ENCODE results near the gene ARMCX5.

The ARMCX5 gene

GRCh38 chrX:102599084-102599950 is at the start of gene ARMCX5:
ARMCX5 (plus strand) TSS chrX:102599515; CDS start chrX:102602142, 2,627 bp downstream.
- peak; percentile 84 to 95 for DNase-seq

- no peak for DNase-seq
These were observed 40.7 kb upstream of the ARMCX5 start for GRCh38 chrX:102558607-102559006.

GRCh38 chrX:102560423-102561068 is 38.8 kb upstream of the ARMCX5 start:
- DNase-seq, result no peak

- DNase-seq, result no peak
These were observed 18.4 kb upstream of the ARMCX5 start for GRCh38 chrX:102580891-102581290.

GRCh38 chrX:102593367-102593766 is 5.9 kb upstream of the ARMCX5 start:
- no peak for DNase-seq

GRCh38 chrX:102599951-102600579 is 750 bp downstream of the ARMCX5 start:
- DNase-seq, result no peak

- DNase-seq, result no peak
These were observed 5.0 kb downstream of the ARMCX5 start for GRCh38 chrX:102604327-102604726.

GRCh38 chrX:102606115-102606514 is 6.8 kb downstream of the ARMCX5 start:
- no peak for DNase-seq

GRCh38 chrX:102610905-102611304 is 11.6 kb downstream of the ARMCX5 start:
- no peak for DNase-seq

GRCh38 chrX:102624105-102624504 is 24.8 kb downstream of the ARMCX5 start:
- DNase-seq, result no peak

- DNase-seq, result no peak
These were observed 28.3 kb downstream of the ARMCX5 start for GRCh38 chrX:102627640-102628039.

- no peak for DNase-seq
These were observed 38.2 kb downstream of the ARMCX5 start for GRCh38 chrX:102637561-102637960.

- no peak for DNase-seq
These were observed 51.6 kb downstream of the ARMCX5 start for GRCh38 chrX:102650903-102651241.

GRCh38 chrX:102651242-102652011 is 52.1 kb downstream of the ARMCX5 start, which contains the start of gene GPRASP1:
GPRASP1 (plus strand) TSS chrX:102651483; CDS start chrX:102653914, 2,431 bp downstream.
- DNase-seq, result no peak

- DNase-seq, result no peak
These were observed 52.8 kb downstream of the ARMCX5 start for GRCh38 chrX:102652031-102652688.
